A549 (cell line): Measurements from ENCODE around the gene PPRC1.

Experiments
- BHLHE40 ChIP-seq: IDR thresholded peaks from 2 replicates; pipeline ENCODE4 v1.6.1; 2012; ENCODE audit warnings: low read depth, low read length, inconsistent platforms
- CTCF ChIP-seq: fragments of >200 bp; sonication (Bioruptor Twin); formaldehyde crosslinking; IDR thresholded peaks from 3 replicates; pipeline ENCODE4 v1.5.1; 2016
- ESRRA ChIP-seq: fragments of 150-350 bp; IDR thresholded peaks from 2 replicates; pipeline ENCODE4 v1.6.1; 2014; ENCODE audit warnings: mild to moderate bottlenecking, low read length, borderline replicate concordance
- HDAC2 ChIP-seq: fragments of 200-600 bp; sonication (generic); IDR thresholded peaks from 2 replicates; pipeline ENCODE4 v1.6.1; 2016
- KDM1A ChIP-seq: fragments of 200-600 bp; sonication (generic); IDR thresholded peaks from 2 replicates; pipeline ENCODE4 v1.6.1; 2016; ENCODE audit warnings: low read depth, mild to moderate bottlenecking
- PBX3 ChIP-seq: IDR thresholded peaks from 2 replicates; pipeline ENCODE4 v1.6.1; 2012
- PHF8 ChIP-seq: fragments of 200-600 bp; sonication (generic); IDR thresholded peaks from 2 replicates; pipeline ENCODE4 v1.6.1; 2016; ENCODE audit warnings: low read depth, mild to moderate bottlenecking, antibody characterized with exemption, moderate library complexity, borderline replicate concordance
- POLR2A ChIP-seq: IDR thresholded peaks from 2 replicates; pipeline ENCODE4 v1.6.1; 2012; ENCODE audit warnings: mild to moderate bottlenecking, low read length
- POLR2AphosphoS2 ChIP-seq: conservative IDR thresholded peaks from 2 replicates; pipeline ENCODE4 v1.6.1; 2012; ENCODE audit warnings: low read length, improper control_type of control experiment, inconsistent platforms
- RAD21 ChIP-seq, 2 experiments: fragments of >200 bp in 1 of 2; sonication (Bioruptor Twin) in 1 of 2; formaldehyde crosslinking in 1 of 2; IDR thresholded peaks in 1 of 2; conservative IDR thresholded peaks in 1 of 2; 2 replicates in 1 of 2; 3 replicates in 1 of 2; pipeline ENCODE4 v1.6.1; 2012 to 2018; ENCODE audit warnings: inconsistent platforms in 1 of 2
- REST ChIP-seq: fragments of 200-600 bp; sonication (generic); IDR thresholded peaks from 2 replicates; pipeline ENCODE4 v1.6.1; 2016; ENCODE audit warnings: antibody characterized with exemption, mild to moderate bottlenecking, moderate library complexity
- SMC3 ChIP-seq: fragments of >200 bp; sonication (Bioruptor Twin); formaldehyde crosslinking; IDR thresholded peaks from 3 replicates; pipeline ENCODE4 v1.6.1; 2018; ENCODE audit warnings: inconsistent platforms
- TP53 ChIP-seq: fragments of 250-450 bp; sonication (Bioruptor Pico); IDR thresholded peaks from 2 replicates; pipeline ENCODE4 v1.5.0; 2021; ENCODE audit warnings: mild to moderate bottlenecking, moderate library complexity
- USF2 ChIP-seq: fragments of 450-650 bp; IDR thresholded peaks from 2 replicates; pipeline ENCODE4 v1.6.1; 2014; ENCODE audit warnings: antibody characterized with exemption

- TF ChIP-seq POLR2AphosphoS2 (no peak), CTCF (no peak), POLR2A (no peak), USF2 (no peak), RAD21 (conservative IDR thresholded peaks at IDR 0.05 in 1 of 2, IDR thresholded peaks at IDR 0.05 in 1 of 2) (no peak), PHF8 (no peak), ESRRA (no peak), KDM1A (no peak), REST (no peak), TP53 (CRISPR knock-in tag) (no peak), SMC3 (no peak), HDAC2 (no peak), PBX3 (no peak), BHLHE40 (no peak)
These were observed 42.1 kb upstream of the PPRC1 start for GRCh38 chr10:102090772-102091171.
